HG03521 (cell line): ENCODE data around the gene NRDE2.

Experiments used
- ATAC-seq: cut with Tn5 transposase; IDR thresholded peaks from one replicate; pipeline ENCODE4 v1.9.1; 2021; ENCODE audit warnings: mild to moderate bottlenecking, moderate library complexity; ENCODE audit not compliant: unreplicated experiment

NRDE2 gene, protein sequence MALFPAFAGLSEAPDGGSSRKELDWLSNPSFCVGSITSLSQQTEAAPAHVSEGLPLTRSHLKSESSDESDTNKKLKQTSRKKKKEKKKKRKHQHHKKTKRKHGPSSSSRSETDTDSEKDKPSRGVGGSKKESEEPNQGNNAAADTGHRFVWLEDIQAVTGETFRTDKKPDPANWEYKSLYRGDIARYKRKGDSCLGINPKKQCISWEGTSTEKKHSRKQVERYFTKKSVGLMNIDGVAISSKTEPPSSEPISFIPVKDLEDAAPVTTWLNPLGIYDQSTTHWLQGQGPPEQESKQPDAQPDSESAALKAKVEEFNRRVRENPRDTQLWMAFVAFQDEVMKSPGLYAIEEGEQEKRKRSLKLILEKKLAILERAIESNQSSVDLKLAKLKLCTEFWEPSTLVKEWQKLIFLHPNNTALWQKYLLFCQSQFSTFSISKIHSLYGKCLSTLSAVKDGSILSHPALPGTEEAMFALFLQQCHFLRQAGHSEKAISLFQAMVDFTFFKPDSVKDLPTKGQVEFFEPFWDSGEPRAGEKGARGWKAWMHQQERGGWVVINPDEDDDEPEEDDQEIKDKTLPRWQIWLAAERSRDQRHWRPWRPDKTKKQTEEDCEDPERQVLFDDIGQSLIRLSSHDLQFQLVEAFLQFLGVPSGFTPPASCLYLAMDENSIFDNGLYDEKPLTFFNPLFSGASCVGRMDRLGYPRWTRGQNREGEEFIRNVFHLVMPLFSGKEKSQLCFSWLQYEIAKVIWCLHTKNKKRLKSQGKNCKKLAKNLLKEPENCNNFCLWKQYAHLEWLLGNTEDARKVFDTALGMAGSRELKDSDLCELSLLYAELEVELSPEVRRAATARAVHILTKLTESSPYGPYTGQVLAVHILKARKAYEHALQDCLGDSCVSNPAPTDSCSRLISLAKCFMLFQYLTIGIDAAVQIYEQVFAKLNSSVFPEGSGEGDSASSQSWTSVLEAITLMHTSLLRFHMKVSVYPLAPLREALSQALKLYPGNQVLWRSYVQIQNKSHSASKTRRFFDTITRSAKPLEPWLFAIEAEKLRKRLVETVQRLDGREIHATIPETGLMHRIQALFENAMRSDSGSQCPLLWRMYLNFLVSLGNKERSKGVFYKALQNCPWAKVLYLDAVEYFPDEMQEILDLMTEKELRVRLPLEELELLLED

DNA sequence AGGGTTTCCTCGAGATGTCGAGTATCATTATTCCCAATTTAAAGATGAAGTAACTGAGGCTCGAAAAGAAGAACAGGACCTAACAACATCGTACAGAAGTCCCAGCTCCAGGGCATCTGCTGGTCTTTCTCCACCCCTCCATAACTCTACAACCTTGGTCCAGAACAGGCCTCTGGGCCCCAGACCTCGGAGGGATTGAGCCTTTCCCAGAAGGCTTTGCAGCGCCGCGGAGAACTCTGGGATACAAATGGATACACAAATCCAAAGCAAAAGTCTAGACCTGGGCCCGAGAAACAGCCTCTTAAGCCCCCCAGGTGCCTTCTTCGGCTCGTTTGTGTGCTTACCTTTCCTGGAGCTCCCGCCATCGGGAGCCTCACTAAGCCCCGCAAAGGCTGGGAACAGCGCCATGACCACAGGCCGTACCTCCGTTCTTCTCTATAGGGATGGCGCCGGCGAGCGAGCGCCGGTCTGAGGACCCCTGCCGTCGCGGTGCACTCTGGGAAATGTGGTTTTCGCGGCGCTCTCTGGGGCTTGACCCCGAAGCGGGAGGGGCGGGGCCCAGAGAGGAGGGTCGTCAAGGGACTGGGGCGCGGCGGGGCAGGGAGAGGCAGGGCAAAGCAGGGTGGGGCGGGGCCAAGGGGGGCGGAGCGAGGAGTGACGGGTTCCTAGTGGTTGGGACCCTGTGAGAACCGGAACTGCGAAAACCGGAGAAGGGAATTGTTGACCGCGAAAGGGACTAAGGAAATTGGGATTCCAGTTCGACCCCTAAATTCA lies at the start of gene NRDE2:
TSS of gene NRDE2 (minus strand) at position 445 of the 774 bp plus-strand sequence. CDS start at position 408, 37 bp downstream.
- peak; percentile 96 for ATAC-seq

DNA sequence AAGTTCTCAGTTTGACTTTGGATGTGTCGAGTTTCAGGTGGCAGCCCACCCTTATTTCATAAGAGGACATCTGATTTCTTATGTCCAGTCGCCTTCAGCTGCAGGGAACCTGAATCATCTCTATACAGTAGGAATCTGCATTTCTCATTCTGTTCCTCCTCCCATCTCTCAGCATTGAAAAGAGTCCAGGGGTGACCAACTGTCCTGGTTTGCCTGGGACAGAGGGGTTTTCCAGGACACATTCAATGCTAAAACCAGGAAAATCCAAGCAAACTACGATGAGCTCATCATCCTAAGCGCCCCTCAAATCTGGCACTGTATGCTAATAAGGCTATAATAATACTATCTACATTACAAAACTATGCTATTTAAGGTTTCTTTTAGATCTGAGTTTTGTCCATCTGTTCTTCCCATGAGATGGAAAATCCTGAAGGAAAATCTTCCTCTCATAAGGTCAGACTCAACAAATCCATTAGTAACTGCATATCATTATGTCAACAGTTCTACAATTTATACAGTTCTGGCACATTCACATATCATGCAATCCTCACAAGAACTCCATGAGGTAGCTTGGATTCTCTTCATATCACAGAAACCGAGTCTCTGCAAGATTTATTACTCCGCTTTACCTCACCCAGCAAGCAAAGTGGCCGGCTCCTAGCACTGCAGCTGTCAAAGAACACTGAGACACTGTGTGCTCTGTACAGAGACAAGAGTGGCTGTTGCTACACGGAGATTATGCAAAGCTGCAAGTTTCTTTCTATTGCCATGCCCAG lies 49.5 kb upstream of the NRDE2 start:
- no peak for ATAC-seq

DNA sequence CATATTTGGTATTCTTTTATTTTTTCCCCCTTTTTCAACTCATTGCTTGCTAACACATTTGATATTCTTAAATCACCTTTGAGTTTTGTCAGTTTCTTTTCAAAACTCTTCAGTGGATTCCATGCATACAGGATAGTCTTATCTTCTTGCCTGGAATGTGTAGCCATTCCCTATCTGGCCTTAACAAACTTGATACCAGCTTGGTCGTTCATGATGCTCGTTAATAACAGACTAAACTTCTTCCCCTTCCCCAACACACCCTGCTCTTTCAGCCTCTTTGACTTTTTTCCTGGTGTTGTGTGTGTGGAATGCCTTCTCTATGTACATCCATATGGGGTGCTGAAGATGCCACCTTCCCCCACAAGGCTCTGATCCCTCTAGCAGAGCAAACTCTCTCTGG lies 47.4 kb upstream of the NRDE2 start:
- ATAC-seq: no peak

DNA sequence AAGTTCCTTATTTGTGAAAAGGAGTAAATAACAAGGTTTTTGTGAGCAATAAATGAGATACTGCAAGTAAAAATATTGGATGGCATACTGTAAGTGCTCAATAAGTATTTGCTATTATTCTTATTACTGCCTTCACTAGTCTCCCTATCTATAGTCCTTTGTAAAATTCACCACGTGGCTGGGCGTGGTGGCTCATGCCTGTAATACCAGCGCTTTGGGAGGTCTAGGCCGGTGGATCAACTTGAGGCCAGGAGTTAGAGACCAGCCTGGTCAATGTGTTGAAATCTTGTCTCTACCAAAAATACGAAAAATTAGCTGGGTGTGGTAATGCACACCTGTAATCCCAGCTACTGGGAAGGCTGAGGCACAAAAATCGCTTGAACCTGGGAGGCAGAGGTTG lies 46.5 kb upstream of the NRDE2 start:
- ATAC-seq: no peak

DNA sequence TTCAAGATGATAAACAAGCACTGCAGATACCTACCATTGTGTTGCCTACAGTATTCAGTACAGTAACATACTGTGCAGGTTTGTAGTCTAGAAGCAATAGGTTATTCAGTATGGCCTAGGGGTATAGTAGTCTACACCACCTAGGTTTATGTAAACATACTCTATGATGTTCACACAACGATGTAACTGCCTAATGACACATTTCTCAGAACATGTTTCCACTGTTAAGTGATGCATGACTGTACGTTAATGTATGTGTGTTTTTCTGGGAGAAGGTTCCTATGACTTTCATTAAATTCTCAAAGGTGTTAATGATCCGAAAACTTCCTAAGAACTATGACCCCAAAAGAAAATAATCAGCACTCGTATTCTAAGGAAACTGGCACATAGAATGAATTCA lies 44.2 kb upstream of the NRDE2 start:
- ATAC-seq: no peak

DNA sequence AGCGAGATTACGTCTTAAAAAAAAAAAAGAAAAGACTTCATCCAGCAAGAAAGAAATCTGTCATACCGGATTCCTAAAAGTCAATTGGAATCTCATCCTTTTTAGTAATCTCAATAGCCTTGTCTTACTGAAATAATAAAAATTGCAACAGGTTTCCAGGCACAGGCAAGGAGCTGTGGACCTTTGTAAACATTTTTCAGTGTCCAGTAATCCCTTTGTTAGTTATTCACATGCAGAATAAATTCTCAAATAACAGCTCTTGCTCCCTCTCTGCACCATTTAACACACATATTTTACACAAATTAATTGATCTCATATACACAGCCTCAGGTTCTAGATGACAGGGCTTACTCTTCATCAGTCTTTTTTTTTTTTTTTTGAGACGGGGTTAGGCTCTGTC lies 43.1 kb upstream of the NRDE2 start:
- ATAC-seq: no peak

DNA sequence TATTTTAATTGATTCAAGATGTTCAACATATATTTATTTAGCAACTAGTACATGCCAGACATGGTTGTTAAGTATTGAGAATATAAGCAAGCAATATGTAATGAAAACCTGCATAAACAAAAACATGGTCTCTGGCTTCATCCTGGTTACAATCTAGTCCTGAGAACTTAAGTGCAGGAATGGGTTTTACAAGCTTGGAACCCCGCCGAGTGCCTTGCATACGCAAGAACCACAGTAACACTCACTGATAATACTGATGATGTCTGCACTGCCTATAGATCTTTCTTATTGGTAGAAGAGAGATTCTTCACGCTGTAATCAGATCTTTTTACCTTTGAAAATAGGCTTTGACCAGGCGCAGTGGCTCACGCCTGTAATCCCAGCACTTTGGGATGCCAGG lies 42.1 kb upstream of the NRDE2 start:
- no peak for ATAC-seq

DNA sequence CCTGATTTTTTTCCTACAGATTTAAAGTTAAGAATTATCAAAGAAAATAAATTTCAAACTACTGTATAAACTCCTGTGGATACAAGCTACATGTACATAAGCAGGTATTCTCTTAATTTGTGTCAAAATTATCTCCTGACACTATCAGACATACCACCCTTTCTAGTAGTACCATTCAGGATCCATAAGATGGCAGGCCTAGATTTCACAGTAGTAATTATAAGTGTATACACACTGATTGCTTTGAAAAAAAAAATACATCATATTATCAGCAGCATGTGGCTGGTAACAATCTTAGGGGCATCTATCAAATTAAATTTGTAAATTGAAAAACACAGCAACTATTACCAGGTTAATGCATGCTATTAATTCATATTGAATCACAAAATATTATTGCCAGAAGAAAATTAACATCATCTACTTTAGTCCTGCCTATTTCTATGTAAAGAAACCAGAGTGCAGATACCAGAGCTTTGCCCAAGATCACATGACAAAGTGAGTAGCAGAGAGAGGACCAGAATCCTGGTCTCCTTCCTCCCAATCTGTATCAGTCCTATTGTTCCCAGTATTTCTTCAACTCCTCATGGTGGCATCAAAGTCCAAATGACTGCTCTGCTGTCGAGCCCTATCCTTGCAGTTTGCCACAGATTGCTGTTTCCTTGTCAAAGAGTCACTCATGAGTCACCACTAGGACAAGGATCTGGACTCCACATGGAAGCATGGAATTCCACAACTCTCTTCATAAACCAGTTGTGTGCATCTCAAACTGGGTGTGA lies 37.4 kb upstream of the NRDE2 start:
- no peak for ATAC-seq

DNA sequence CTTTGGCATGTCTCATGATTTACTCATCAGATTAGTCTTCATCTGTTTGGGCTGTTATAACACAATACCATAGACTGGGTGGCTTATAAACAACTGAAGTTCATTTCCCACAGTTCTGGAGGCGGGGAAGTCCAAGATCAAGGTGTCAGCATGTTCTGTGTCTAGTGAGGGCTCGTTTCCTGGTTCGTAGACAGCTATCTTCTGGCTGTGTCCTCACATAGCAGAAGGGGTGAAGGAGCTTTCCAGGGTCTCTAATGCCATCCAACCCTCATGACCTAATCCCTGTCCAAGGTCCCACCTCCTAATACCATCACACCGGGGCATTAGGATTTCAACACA lies 30.8 kb upstream of the NRDE2 start:
- no peak for ATAC-seq

DNA sequence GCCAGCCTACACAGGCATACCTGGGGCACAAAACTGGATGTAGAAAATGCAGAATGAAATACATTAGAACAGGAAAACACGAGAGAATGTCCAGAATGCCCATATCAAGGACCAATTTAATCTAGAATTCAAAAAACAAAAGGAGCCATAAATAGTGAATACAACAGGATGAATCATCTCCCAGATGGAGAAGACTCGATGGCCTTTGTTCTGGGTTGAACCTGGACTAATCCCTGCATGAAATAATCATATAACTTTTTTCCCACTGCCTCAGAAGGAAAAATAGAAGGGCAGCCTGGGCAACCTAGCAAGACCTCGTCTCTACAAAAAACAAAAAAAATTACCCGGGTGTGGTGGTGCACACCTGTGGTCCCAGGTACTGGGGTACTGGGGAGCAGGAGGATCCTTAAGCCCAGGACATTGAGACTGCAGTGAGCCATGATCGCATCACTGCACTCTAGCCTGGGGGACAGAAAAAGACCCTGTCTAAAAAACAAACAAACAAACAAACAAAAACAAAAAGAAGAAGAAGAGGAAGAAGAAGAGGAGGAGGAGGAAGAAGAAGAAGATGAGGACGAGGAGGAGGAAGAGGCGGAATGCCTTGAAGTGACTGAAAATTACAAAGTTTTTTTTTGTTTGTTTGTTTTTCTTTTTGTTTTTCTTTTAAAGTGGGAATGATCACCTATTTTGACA lies 30.3 kb upstream of the NRDE2 start:
- no peak for ATAC-seq

DNA sequence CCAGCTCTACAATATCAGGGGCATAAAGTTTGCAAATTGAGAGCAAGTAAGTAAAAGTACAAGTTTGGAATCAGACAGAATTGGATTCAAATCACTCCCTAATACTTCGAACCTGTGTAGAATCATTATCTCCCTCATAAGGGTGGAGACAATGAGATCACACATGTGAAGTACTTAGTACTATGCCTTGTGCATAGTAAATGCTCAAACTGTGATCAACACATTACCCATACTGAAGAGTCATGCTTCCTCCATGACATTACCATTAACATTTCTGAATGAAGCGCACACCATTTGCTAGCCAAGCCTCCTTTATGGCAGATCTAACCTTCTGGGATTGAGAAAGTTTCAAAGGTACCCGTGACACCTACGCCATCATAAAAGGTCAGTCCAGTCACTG lies 26.6 kb upstream of the NRDE2 start:
- ATAC-seq: no peak

DNA sequence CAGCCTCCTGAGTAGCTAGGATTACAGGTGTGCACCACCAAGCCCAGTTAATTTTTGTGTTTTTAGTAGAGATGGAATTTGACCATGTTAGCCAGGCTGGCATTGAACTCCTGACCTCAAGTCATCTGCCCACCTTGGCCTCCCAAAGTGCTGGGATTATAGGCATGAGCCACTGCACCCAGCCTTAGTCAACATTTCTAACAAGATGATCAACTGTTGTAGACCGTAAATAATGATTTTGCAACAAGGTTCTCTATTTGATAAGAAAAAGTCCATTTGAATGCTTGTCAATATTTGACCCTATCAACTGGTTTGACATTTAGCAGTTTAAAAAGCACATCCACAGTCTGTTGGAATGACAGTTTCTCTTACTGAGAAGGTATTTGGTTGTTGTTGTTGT lies 25.2 kb upstream of the NRDE2 start:
- no peak for ATAC-seq

DNA sequence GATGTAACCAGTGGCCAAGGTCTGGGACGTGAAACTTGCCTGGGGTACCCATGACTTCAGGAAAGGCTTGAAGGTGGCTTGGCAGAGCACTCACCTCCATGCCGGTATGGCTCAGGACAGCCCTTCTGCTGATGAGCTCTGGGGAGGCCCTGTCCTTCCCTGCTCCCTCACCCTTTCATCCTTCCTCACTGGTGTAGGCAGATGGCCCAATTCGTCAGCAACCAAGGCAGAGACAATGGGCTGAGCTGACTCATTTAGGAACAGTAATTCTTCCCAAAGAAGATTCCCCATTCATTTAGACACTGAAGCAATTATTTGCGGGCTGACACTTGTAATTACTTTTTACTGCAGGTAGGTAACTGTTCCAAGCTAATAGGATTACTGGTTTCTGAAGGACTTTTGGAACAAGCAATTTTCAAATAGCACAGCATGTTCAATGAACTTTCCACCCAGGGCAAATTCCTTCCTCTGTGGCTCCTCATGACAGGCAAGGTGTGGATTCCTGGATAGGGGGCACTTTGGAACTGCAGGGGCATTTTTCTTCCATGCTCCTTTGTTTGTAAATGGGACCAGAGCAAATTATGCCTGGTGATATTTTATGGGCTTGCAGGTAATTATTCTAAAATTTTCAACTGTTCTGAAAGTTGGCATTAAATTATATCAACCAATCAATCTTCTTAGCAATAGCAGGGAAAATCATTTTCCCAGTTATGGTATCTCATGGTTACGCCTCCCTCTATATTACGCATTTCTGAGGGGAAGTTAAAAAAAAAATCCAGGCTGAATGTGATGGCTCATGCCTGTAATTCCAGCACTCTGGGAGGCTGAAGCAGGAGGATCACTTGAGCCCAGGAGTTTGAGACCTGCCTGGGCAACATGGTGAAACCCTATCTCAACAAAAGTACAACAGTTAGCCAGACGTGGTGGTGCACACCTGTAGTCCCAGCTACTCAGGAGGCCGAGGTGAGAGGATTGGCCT lies 24.1 kb upstream of the NRDE2 start:
- ATAC-seq: no peak

DNA sequence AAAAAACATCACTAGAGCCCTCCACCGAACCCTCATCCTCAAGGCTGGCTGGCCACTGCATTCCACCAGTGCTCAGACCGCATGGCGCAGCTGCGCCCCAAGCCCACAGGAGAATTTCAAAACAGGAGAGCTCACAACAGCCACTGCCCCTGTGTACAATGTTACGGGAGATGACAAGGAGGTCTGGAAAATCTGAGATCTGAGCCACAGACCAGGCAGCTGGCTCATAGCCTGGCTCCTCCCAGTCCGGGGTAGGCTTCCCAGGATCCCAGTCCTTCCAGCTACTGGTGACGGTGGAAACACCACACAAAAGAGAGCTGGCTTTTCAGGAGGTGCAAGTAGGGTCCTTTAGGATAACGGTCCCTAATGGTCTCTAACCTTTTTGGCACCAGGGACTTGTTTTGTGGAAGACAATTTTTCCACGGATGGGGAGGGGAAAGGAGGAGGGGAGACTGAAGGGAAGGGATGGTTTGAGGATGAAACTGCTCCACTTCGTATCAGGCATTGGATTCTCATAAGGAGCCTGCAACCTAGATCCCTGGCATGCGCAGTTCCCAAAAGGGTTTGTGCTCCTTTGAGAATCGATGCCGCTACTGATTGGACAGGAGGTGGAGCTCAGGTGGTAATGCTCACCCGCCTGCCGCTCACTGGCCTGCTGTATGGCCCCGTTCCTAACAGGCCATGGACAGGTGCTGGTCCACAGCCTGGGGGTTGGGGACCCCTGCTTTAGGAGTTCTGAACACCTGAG lies 23.0 kb upstream of the NRDE2 start:
- no peak for ATAC-seq

DNA sequence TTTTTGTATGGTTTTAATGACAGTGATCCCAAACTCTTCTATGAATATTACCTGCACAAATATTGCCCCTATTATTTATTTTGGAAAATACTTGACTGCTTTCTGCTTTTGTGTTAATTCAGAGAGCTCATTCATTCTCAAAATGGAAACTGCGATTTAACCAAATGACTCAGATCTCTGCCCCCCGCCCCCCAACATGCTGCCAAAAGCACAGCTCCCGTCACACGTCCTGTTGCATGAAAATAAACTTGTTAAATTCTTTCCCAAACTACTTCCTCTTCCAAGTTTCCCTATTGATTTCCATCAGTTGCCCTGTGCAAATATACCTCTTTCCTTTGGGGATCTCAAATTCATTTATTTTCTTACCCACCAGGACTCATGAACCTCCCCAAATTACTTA lies 18.0 kb upstream of the NRDE2 start:
- no peak for ATAC-seq

DNA sequence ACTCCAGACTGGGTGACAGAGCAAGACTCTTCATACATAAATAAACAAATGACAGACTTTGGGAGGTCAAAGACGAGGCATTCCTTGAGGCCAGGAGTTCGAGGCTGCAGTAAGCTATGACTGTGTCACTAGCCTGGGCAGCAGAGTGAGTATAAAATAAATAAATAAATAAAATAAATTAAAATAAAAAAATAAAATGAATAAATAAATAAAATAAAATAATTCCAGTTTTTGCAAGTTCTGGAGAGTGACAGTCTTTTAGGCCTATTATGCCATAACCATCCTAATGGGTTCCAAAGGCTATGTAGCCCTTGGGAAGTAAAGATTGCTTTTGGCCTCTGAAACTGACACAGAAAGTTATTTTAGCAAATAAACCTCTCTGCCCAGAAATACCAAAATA lies 16.5 kb upstream of the NRDE2 start:
- ATAC-seq: no peak

DNA sequence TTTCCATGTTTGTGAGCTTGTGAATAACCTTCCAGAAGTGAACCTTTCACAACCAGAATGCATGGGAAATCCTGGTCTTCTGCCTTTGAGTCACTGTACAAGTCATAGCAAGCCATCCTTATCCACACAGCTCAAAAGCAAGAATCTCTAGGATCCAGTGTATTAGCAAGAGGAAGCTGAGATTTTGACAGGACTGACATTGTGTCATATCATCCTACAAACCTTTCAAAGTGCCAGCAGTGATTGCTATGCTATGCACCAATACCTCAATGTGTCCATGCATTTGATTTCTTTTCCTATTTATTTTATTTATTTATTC lies 13.5 kb upstream of the NRDE2 start:
- no peak for ATAC-seq
